Astrocyte (in vitro differentiated cells and primary cell): ENCODE data around the gene RFTN1.

Experiments used
- CTCF ChIP-seq: IDR thresholded peaks from 2 replicates; pipeline ENCODE4 v1.5.1; 2011; ENCODE audit warnings: low read depth, mild to moderate bottlenecking, inconsistent platforms, low read length, moderate library complexity; ENCODE audit not compliant: insufficient read depth
- EZH2 ChIP-seq: IDR thresholded peaks from 2 replicates; pipeline ENCODE4 v1.6.1; 2012; ENCODE audit warnings: mild to moderate bottlenecking, low read length, inconsistent platforms; ENCODE audit not compliant: insufficient read depth

- TF ChIP-seq CTCF, result no peak
- TF ChIP-seq EZH2, result no peak
Measured at GRCh38 chr3:16316847-16317560, 196.5 kb downstream of the RFTN1 start.
